Measurements from ENCODE around the gene DACH1. TPM values are rescaled to one million over a fixed set of nuclear protein-coding genes. Genes with fewer than 3 reads are reported as not detected.

Gene DACH1
- total RNA-seq, 1 experiment from 2014 or later, result 0.11 TPM

GRCh38 chr13:71869274-71869673 is 2.3 kb upstream of the DACH1 start:
- intact Hi-C loops (cut with micrococcal nuclease; ENCODE audit: unreplicated experiment), result loop anchor here (10.0 kb wide), 1 partner anchor 244 kb away; no protein-coding TSS in a partner anchor
- H3K4me1 ChIP-seq (ENCODE audit: insufficient read depth, low read length, poor library complexity, severe bottlenecking), result peaks cover 10% of the 10 kb centered on the region
- ChIA-PET CTCF (no interaction called here), POLR2A (ENCODE audit: low non-redundant PET) (no interaction called here)
- no peaks in the 10 kb centered on the region for H3K9me3 ChIP-seq (ENCODE audit: low read depth, low read length, poor library complexity, severe bottlenecking)
- BruUV-seq (replicated peaks), result no TSS peak
- TF ChIP-seq EZH2 (IDR thresholded peaks at IDR 0.05; ENCODE audit: borderline replicate concordance, low read depth, low read length, poor library complexity, severe bottlenecking) (no peak), CTCF (conservative IDR thresholded peaks at IDR 0.05; ENCODE audit: low read depth, low read length) (no peak)
- H3K4me3 ChIP-seq (ENCODE audit: low read depth, low read length, poor library complexity, severe bottlenecking), result no peak overlapping the region
- H3K36me3 ChIP-seq (ENCODE audit: insufficient read depth, low read length, poor library complexity, severe bottlenecking), result no peaks in the 10 kb centered on the region
- no peak for DNase-seq (ENCODE audit: low spot score)
- no peak overlapping the region for H3K27ac ChIP-seq (ENCODE audit: low read depth, low read length, poor library complexity, severe bottlenecking)
- peaks cover 96% of the 10 kb centered on the region for H3K27me3 ChIP-seq (replicated peaks; ENCODE audit: insufficient read depth, low read depth, low read length, poor library complexity)

GRCh38 chr13:71866335-71867130 is 471 bp downstream of the DACH1 start:
- POLR2A ChIA-PET (ENCODE audit: low non-redundant PET), result no interaction called here
- H3K27me3 ChIP-seq (replicated peaks; ENCODE audit: insufficient read depth, low read depth, low read length, poor library complexity), result peaks cover 96% of the 10 kb centered on the region

GRCh38 chr13:71865874-71866334 is 1.1 kb downstream of the DACH1 start:
- peak; percentile 5 for DNase-seq (ENCODE audit: low spot score)
- Histone ChIP-seq H3K36me3 (ENCODE audit: insufficient read depth, low read length, poor library complexity, severe bottlenecking) (no peaks in the 10 kb centered on the region), H3K27me3 (replicated peaks; ENCODE audit: insufficient read depth, low read depth, low read length, poor library complexity) (peaks cover 96% of the 10 kb centered on the region), H3K9me3 (ENCODE audit: low read depth, low read length, poor library complexity, severe bottlenecking) (no peaks in the 10 kb centered on the region), H3K4me1 (ENCODE audit: insufficient read depth, low read length, poor library complexity, severe bottlenecking) (peaks cover 10% of the 10 kb centered on the region), H3K27ac (ENCODE audit: low read depth, low read length, poor library complexity, severe bottlenecking) (no peak overlapping the region), H3K4me3 (ENCODE audit: low read depth, low read length, poor library complexity, severe bottlenecking) (peak overlapping the region; percentile 49)
- no peak for TF ChIP-seq EZH2 (IDR thresholded peaks at IDR 0.05; ENCODE audit: borderline replicate concordance, low read depth, low read length, poor library complexity, severe bottlenecking)
- intact Hi-C loops (cut with micrococcal nuclease; ENCODE audit: unreplicated experiment), result loop anchor here (10.0 kb wide), 1 partner anchor 241 kb away; no protein-coding TSS in a partner anchor
- ChIA-PET POLR2A (ENCODE audit: low non-redundant PET) (no interaction called here), CTCF (no interaction called here)
- no TSS peak for BruUV-seq (replicated peaks)

More at GRCh38 chr13:71866335-71867130, 471 bp downstream of the DACH1 start:
- intact Hi-C loops (cut with micrococcal nuclease; ENCODE audit: unreplicated experiment), result loop anchor here (10.0 kb wide), 1 partner anchor 242 kb away; no protein-coding TSS in a partner anchor
- Histone ChIP-seq H3K9me3 (ENCODE audit: low read depth, low read length, poor library complexity, severe bottlenecking) (no peaks in the 10 kb centered on the region), H3K4me1 (ENCODE audit: insufficient read depth, low read length, poor library complexity, severe bottlenecking) (peaks cover 10% of the 10 kb centered on the region), H3K36me3 (ENCODE audit: insufficient read depth, low read length, poor library complexity, severe bottlenecking) (no peaks in the 10 kb centered on the region), H3K4me3 (ENCODE audit: low read depth, low read length, poor library complexity, severe bottlenecking) (peak overlapping the region; percentile 49), H3K27ac (ENCODE audit: low read depth, low read length, poor library complexity, severe bottlenecking) (no peak overlapping the region)
- DNase-seq (ENCODE audit: low spot score), result peak; percentile 9
- BruUV-seq (replicated peaks), result no TSS peak
- TF ChIP-seq EZH2 (IDR thresholded peaks at IDR 0.05; ENCODE audit: borderline replicate concordance, low read depth, low read length, poor library complexity, severe bottlenecking), result no peak
- no peak for TF ChIP-seq CTCF (conservative IDR thresholded peaks at IDR 0.05; ENCODE audit: low read depth, low read length)
- CTCF ChIA-PET, result no interaction called here
